HG03378 (cell line): ENCODE measurements around the gene SFXN3.

ENCODE experiments used
- ATAC-seq: cut with Tn5 transposase; IDR thresholded peaks from one replicate; pipeline ENCODE4 v1.9.1; 2021; ENCODE audit warnings: mild to moderate bottlenecking, moderate library complexity; ENCODE audit not compliant: unreplicated experiment

The SFXN3 gene

DNA sequence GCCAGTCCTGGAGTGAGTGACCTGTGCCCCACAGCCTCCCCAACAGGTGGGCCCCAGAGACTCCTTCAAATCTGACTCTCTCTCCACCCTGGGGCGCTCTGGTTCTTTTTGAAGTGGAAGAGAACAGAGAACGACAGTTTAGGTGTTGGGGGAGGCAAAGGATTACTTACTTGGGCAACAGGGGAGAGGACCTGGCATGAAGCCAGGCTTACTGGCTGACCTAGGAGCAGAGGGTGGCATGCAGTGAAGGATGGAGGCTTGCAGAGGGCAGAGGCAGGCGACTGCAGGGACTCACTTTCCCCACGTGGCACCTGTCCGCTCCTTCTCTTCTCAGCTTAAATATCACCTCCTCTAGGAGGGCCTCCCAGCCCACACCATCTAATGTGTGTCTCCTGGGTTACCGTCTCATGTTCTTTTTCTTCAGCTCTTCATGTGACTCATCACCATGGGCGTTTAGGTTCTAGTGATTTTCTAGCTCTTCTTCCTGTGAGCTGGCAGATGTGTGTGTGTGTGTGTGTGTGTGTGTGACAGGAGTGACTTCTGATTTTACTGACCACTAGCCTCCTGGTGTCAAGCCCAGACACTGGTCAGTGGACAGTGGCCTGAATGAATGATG is 16.0 kb upstream of the SFXN3 start:
- ATAC-seq, result no peak

GRCh38 chr10:101015582-101015973 is 15.5 kb upstream of the SFXN3 start:
- ATAC-seq, result no peak

GRCh38 chr10:101016814-101017213 is 14.2 kb upstream of the SFXN3 start:
- ATAC-seq, result no peak

- ATAC-seq, result no peak
Measured at GRCh38 chr10:101018118-101018599, 12.9 kb upstream of the SFXN3 start.

- ATAC-seq, result no peak
Measured at GRCh38 chr10:101018600-101019439, 12.2 kb upstream of the SFXN3 start.

GRCh38 chr10:101019440-101019703 is 11.7 kb upstream of the SFXN3 start:
- no peak for ATAC-seq

GRCh38 chr10:101020427-101021075 is 10.5 kb upstream of the SFXN3 start:
- no peak for ATAC-seq

DNA sequence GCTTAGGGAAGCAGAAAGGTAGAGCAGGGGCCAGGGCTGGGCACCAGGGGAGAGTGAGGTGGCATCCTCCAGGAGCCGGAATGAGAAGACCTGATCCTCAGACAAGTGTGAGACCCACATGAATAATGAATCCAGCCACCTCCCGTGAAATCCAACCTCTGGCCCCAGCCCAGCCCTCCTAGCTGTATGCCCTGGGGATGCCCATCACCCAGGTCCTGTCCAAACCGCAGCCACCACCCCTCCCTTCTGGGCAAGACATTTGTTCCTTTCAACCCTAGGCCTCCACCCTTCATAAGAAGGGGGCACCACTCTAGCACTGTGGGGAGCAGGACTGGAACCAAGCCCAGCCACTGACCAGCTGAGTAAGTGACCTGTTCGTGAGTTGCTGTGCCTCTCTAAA is 9.8 kb upstream of the SFXN3 start:
- no peak for ATAC-seq

DNA sequence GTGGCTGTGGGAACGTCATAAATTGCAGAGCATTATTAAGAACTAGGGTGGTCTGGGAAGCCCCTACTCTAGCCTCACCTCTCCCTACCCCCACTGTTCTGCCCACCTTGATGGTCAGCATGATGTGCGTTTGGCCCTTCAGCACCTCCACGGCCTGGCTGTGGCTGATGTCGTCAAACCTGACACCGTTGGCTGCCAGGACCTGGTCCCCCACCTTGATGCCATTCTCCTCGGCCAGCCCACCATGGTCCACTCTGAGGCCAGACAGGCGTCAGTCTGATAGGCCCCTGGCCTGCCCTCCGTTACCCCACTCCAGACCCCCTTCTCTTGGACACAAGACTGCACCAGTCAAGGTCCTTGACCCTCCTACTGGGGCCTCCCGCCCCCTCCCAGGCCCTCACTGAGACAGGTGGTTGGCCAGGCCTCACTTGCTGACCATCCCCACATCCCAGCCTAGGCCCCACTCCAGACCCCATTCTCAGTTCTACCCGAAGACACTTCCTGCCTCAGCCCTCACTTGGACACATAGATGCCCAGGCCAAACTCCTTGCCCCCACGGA is 9.3 kb upstream of the SFXN3 start:
- no peak for ATAC-seq

DNA sequence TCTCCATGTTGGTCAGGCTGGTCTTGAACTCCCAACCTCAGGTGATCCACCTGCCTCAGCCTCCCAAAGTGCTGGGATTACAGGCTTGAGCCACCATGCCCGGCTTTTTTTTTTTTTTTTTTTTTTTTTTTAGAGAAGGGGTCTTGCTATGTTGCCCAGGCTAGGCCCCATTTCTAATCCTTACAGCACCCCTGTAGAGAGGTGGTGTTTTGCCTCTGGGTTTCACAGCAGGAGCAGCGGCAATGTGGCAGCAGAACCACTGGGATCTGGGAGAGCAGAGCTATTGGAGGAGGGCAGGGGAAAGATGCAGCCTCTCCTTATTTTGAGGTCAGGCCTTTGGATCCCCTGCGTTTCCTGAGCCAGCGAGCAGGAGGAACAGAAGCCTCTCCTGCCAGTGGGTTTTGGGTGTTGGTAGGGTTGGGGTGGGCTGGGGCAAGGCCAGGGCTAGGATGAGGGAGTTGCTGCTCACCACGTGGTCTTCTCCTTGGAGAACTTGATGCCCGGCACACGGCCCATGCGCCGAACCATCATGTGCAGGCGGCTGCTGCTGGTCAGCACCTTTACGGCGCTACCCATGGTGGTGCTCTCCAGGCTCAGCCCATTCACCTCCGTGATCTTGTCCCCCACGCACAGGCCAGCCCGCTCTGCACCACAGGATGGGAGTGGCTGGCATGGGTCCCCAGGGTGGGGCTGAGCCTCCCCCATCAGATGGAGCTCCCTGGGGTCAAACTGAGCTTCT is 7.9 kb upstream of the SFXN3 start:
- ATAC-seq, result no peak

DNA sequence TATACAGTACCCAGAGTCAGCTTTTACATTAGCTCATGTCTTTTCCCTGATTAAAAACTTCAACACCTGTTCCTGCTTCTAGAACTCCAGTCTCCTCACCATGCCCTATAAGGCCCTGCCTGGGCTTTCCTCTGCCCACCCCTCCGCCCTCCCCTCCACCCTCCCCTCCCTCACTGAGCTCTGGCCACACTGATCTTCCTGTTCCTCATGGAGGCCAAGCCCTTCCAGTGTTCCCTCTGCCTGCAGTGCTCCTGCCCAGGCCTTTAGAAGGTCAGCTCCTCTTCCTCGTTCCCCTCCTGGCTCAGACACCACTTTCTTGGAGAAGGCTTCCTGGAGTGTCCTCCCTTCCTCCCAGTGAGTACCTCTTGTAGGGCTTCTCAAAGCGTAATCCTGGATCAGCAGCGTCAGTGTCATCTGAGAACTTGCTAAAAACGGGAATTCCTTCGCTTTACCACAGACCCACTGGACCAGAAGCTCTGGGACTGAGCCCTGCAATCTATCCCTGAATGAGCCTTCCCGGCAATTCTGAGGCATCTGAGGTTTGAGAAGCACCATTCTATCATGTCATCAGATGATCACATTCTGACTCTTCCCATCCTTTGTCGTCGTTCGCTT is 3.8 kb upstream of the SFXN3 start:
- no peak for ATAC-seq

DNA sequence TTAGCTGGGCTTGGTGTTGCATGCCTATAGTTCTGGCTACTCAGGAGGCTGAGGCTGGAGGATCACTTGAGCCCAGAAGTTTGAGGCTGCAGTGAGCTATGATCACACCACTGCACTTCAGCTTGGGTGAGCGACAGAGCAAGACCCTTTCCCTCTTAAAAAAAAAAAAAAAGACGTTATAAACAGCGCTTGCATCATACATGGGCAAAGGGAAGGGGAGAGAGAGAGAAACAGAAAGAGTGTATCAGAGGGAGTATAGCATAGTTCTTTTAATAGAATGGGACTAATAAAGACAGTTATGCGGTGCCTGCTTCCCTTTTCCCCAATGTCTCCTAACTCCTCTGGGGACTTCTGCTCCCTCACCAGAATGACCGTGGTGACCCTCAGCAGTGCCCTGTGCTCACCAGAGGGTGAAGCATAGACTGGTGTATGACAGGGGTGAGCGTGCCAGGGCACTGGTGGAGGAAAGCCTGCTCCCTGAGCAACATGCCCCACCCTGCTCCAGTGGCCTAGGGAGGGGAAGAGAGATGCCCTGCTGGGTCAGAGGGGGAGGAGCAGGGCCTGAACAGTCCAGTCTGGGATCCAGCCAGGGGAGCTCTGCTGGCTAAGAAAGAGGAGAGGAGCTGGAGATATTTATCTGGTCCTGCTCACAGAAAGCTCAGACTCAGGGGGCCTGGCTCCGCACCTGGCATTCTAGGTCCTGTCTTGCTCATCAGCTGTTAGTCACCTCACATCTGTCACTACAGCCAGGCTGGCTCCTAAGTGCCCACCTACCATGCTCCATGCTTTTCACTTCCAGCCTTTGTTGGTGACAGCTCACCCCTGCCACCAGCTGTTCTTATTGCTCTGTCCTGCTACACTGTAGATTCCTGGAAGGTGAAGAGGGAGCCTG is 2.3 kb upstream of the SFXN3 start:
- no peak for ATAC-seq

DNA sequence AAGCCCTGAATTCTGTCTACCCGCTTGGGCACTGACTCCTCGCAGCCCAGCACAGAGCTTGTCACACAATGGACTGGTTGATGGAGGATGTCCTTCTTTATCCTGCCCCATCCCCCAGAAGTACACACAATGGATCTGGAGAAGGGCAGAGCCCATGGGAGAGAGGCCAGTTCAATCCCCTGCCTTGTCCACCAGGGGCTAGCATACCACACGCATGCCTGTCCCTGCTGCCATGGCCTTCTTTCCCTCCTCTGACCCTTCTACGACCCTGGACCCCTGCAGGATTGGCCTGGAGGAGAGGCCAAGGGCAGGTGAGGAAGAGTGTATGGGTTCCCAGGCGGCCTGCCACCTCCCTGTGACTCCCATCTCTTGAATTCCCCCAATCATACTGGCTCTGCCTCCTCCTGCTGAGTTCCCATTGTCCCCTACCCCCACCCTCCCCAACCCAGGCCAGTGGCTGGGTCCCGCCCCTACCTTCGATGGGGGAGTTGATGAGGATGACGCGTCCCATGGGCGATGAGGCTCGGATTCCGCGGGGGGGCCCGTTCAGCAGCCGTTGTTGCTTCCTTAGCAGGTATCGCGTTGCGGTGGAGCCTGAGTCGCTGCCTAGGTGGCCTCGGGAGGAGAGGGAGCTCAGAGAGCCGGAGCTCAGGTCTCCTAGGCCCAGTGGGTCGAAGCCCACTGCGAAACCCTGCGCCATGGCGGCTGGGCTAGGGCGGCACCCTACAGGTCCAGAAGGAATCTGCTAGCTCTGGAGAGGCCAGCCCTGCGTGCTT is 1.3 kb upstream of the SFXN3 start:
- ATAC-seq, result no peak

DNA sequence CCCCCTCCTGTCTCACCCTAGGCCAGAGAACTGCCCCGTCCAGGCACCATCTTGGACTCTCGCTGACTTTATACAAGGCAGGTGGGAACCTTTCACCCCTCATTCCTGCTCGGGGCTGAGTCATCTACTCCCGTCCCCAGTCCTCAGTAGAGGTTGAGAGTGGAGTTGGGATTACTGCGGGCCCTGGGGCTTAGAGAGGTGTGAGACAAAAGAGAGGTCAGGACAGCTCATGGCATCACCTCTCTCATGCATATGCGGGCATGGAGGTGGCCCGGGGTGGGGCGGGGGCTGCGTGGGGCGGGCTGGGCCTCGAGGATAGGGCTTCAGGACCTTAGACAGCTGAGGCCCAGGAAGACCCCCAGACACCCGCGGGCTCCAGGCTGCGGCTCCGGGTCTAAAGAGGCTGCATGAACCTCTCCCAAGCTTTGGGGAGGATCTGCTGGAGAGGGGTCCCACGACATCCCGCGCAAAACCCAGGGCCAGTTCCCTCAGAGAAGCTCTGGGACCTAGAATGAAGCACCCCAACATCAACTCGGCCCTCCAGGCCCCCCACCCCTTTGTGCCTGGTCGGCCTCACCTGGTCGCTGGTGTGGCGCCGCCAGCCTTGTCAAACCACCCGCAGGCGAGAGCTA is 422 bp upstream of the SFXN3 start:
- ATAC-seq, result no peak

- ATAC-seq, result no peak
Measured at GRCh38 chr10:101031796-101032636, 982 bp downstream of the SFXN3 start.

DNA sequence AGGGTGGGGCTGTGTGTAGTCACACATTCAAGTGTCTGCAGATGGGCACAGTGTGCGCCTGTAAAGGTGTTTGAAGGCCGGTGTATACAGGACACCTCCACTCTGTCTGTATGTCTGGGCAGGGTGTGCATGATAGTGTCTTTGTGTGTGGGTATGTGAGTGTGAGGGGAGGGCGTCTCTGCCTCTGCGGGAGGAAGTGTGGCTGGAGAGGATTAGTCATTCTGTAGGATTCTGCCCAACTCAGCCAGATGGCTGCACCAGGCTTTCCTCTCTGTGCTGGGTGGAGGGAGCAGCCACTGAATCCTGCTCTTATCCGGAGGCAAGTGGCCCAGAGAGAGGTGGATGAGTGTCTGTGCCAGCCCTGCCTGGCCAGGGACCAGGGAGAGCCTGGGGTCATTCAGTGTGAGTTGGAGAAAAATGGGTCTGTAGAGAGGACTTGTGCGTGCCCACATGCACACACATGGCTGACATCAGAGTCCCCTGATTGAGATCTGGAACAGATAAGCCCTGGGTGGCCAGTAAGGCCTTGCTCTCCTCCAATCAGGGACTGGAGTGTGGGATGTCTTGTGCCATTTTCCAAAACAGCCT is 1.7 kb downstream of the SFXN3 start:
- ATAC-seq, result no peak

GRCh38 chr10:101033276-101033675 is 2.2 kb downstream of the SFXN3 start:
- ATAC-seq, result no peak
